HL-60/S4 treated with retinoic acid at 250 ng/mL for 4 days and 3 days (cell line): Measurements from ENCODE around the gene OR2H1.

Experiments used
- in situ Hi-C: fragments of 300-500 bp; cut with MboI; formaldehyde crosslinking; loops from 2 replicates; pipeline ENCODE4 v1.7.0; 2022; ENCODE audit warnings: low sequenced_read_pairs

Gene OR2H1

GRCh38 chr6:29509239-29509638 is 52.3 kb downstream of the OR2H1 start:
- in situ Hi-C loops: no loop called here

- in situ Hi-C loops: no loop called here
Observed at GRCh38 chr6:29509711-29510110, 52.8 kb downstream of the OR2H1 start.

GRCh38 chr6:29510202-29510601 is 53.2 kb downstream of the OR2H1 start:
- in situ Hi-C loops: no loop called here

GRCh38 chr6:29510746-29511300 is 53.9 kb downstream of the OR2H1 start:
- in situ Hi-C loops: no loop called here
